HCT116 (cell line): ENCODE data around the gene OSBP2.

Experiments used
- CTCF ChIP-seq, 3 experiments: fragments of 200-600 bp in 1 of 3; sonication (generic) in 1 of 3; IDR thresholded peaks in 2 of 3; conservative IDR thresholded peaks in 1 of 3; 2 replicates each; pipeline ENCODE4 v1.5.1; 2012 to 2017; ENCODE audit warnings: low read depth in 2 of 3, low read length in 2 of 3, antibody characterized with exemption in 1 of 3, borderline replicate concordance in 1 of 3, control low read depth in 1 of 3, mild to moderate bottlenecking in 1 of 3, mixed read lengths in 1 of 3, mixed run types in 1 of 3, moderate library complexity in 1 of 3; ENCODE audit not compliant: insufficient read depth in 1 of 3
- EGR1 ChIP-seq: IDR thresholded peaks from 2 replicates; pipeline ENCODE4 v1.6.1; 2012; ENCODE audit warnings: low read depth
- ELF1 ChIP-seq: IDR thresholded peaks from 2 replicates; pipeline ENCODE4 v1.6.1; 2012; ENCODE audit warnings: low read depth, borderline replicate concordance
- EZH2 ChIP-seq: fragments of 200-600 bp; sonication (generic); IDR thresholded peaks from 2 replicates; pipeline ENCODE4 v1.6.1; 2017; ENCODE audit warnings: antibody characterized with exemption, mixed run types
- EZH2phosphoT487 ChIP-seq: fragments of 200-600 bp; IDR thresholded peaks from 2 replicates; pipeline ENCODE4 v1.6.1; 2018; ENCODE audit warnings: antibody characterized with exemption, borderline replicate concordance
- FOSL1 ChIP-seq: IDR thresholded peaks from 2 replicates; pipeline ENCODE4 v1.6.1; 2012; ENCODE audit warnings: low read depth
- POLR2A ChIP-seq: IDR thresholded peaks from 2 replicates; pipeline ENCODE4 v1.7.0; 2011; ENCODE audit warnings: borderline replicate concordance; ENCODE audit not compliant: insufficient read depth, insufficient read length; ENCODE audit errors: extremely low read depth
- RAD21 ChIP-seq: IDR thresholded peaks from 2 replicates; pipeline ENCODE4 v1.6.1; 2012; ENCODE audit warnings: low read depth, mild to moderate bottlenecking
- SRF ChIP-seq: IDR thresholded peaks from 2 replicates; pipeline ENCODE4 v1.6.1; 2012; ENCODE audit warnings: low read depth
- ZFX ChIP-seq: fragments of 450-650 bp; IDR thresholded peaks from 2 replicates; pipeline ENCODE4 v1.6.1; 2017
- ZNF274 ChIP-seq: fragments of 200-500 bp; sonication (Bioruptor generic); IDR thresholded peaks from 2 replicates; pipeline ENCODE4 v1.6.1; 2014; ENCODE audit warnings: mild to moderate bottlenecking, low read depth, low read length, inconsistent platforms
- TF ChIP-seq, protein P1 (sequence below): IDR thresholded peaks from 2 replicates; pipeline ENCODE4 v1.6.1; 2012

DNA sequence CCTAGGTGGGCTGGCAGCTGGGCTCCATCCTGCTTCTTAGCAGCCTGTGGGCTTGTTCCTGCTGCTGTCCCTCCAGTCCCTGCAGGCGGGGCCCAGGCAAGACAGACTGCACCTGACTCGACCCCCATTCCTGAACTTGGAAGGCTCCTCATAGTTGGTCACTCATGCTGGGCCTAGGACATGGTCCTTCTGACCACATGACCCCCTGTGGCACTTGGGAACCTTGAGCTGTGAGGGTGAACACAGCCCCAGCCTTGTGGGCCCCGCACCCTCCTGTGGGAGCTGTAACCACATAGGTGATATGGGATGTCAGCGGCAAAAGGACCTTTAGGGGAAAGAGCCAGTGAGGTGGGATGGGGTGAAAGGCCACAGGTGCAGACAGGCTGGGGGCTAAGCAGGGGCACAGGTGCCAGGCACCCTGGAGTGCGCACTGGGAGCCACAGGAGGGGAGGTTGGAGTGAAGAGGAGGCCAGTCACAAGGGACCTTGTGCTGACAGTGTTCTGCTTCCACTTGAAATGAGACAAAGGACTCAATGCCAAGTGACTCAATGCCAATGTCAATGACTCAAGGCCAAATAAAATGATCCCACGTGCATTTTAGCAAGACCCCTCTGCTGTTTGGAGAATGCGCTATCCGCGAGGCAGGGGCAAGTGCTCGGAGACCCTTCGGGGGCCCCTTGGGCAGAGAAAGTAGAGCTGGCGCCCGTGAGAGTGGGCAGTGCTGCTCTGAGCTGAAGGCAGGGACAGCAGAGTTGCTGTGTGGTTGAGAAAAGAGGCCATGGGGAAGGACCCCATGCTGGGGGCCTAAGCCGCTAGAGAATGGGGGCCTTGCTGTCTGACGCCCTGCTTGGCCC lies 183.2 kb downstream of the OSBP2 start:
- TF ChIP-seq CTCF (IDR thresholded peaks at IDR 0.05 in 2 of 3, conservative IDR thresholded peaks at IDR 0.05 in 1 of 3; ENCODE audit: borderline replicate concordance in 1 of 3, insufficient read depth in 1 of 3, low read depth in 2 of 3, low read length in 2 of 3) (no peak), POLR2A (no peak), FOSL1 (no peak), EZH2phosphoT487 (no peak), EGR1 (no peak), ZFX (no peak), ELF1 (no peak), EZH2 (no peak), ZNF274 (no peak), SRF (no peak), RAD21 (no peak)
- TF ChIP-seq, protein P1, sequence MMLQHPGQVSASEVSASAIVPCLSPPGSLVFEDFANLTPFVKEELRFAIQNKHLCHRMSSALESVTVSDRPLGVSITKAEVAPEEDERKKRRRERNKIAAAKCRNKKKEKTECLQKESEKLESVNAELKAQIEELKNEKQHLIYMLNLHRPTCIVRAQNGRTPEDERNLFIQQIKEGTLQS = no peak
